AG09309 (cell line): Measurements from ENCODE around the gene UBR4.

Source experiments
- DNase-seq: peaks from one replicate; pipeline ENCODE4 v3.0.0-alpha.2; 2010; ENCODE audit warnings: low read depth
- H3K4me3 ChIP-seq: 2 replicates; pipeline ENCODE4 v1.5.1; 2011; ENCODE audit warnings: mild to moderate bottlenecking, low read depth, low read length, moderate library complexity; ENCODE audit not compliant: control insufficient read depth
- TF ChIP-seq, protein P1 (sequence below): IDR thresholded peaks from 2 replicates; pipeline ENCODE4 v1.5.1; 2011; ENCODE audit warnings: mild to moderate bottlenecking, low read depth, low read length, inconsistent platforms; ENCODE audit not compliant: insufficient read depth, control insufficient read depth; ENCODE audit errors: missing control alignments

UBR4 gene

DNA sequence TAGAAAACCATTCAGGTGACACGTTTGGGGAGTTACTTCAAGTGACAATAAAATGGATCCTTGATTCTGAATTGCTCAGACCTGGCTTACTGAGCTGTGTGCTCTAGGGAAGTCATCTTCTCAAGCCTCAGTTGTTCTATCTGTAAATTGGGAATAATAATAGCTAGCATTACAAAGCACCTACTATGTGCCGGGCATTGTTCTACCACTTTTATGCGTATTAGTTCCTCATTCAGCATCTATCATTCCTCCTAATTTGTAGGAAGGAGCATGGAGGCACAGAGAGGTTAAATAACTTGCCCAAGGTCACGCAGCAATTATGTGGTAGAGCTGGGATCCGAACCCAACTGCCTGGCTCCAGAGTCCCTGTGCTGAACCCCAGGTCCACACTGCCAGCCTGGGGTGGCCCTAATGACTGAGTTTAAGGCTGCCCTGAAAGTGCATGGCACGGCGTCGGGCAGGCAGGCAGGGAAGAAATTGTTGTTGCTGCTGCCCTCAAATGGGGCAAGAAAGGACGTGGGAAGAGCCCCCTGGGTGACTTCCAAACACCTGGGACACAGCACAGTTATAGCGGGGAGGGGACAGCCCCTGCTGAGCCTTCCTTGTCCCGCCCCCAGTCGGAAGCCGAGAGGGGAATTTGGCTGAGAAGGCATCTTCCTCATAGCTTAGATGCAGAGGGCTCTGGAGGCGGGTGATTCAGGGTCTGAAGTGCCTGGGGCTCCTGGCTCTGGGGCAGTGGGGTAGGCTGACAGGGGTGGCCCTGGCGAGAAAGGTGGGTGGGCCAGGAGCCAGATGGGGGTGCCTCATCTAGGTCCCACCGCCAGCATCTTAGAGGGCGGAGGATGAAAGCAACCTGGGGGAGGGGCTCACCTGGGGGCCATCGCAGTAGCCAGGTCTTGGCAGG is 167.1 kb downstream of the UBR4 start:
- TF ChIP-seq, protein P1, sequence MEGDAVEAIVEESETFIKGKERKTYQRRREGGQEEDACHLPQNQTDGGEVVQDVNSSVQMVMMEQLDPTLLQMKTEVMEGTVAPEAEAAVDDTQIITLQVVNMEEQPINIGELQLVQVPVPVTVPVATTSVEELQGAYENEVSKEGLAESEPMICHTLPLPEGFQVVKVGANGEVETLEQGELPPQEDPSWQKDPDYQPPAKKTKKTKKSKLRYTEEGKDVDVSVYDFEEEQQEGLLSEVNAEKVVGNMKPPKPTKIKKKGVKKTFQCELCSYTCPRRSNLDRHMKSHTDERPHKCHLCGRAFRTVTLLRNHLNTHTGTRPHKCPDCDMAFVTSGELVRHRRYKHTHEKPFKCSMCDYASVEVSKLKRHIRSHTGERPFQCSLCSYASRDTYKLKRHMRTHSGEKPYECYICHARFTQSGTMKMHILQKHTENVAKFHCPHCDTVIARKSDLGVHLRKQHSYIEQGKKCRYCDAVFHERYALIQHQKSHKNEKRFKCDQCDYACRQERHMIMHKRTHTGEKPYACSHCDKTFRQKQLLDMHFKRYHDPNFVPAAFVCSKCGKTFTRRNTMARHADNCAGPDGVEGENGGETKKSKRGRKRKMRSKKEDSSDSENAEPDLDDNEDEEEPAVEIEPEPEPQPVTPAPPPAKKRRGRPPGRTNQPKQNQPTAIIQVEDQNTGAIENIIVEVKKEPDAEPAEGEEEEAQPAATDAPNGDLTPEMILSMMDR: no peak
- no peak for DNase-seq

DNA sequence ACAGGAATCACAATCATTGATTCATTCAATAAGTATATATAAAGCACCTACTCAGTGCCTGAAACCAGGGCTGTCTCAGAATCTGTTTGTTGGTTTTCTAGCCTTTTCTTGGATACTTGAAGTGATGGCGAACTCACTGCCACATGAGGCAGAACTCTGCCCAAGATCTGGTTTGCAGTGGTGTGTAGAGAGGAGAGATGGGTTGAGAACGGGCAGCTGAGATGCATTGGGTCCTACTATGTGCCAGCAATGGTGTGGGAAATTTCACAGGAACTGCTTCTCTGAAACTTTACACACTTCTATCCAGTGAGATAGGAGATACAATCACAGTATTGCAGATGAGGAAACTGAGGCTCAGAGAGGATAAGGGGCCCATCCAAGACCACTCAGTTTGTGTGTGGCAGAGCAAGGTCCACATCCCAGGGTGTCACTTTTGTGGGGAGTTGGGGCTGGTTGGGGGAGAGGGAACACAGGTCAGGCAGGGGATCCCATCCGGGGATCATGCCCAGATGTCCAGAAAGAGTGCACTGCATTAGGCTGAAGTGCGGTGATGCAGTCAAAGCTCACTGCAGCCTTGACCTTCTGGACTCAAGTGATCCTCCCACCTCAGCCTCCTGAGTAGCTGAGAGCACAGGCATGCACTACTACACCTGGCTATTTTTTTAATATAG is 169.9 kb downstream of the UBR4 start:
- no peak overlapping the region for H3K4me3 ChIP-seq
- TF ChIP-seq, protein P1: no peak
- no peak for DNase-seq

More for the DNA sequence above, 167.1 kb downstream of the UBR4 start:
- no peak overlapping the region for H3K4me3 ChIP-seq

DNA sequence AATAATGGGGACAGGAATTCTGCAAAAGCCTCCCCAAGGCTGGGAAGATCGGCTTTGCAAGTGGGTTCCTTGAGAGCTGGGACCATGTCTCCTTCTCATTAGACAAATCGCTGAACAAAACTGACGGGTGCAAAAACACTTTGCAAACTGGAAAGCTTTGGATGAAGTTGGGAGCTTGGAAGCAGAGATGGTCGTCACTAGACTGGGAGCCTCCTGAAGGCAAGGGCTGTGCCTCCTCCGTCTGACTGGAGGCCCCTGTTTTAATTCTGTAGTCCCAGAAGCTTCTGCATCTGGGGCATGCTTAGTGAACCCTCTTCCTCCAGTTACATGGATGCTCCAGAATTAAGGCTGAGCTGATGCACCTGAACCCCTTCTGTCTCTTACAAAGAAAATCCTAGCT is 171.3 kb downstream of the UBR4 start:
- TF ChIP-seq, protein P1: no peak
- H3K4me3 ChIP-seq: no peak overlapping the region
- no peak for DNase-seq

DNA sequence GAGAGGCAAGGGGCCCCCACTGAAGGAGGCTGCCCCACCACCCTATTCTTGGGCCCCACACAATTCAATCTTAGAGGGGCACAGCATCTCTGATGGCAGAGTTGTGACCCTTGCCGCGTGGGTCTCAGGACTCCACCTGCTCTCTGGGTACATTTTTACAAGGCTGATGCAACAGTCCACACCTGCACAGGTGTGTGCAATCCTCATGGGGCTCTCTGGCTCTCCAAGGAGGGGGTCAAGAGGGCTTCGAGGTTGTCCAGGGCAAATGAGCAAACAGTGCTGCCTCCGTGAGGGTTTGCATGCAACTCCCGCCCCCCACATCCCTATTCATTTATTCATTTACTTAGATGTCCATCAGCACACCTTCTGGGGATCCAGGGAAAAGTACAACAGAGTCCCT is 172.0 kb downstream of the UBR4 start:
- TF ChIP-seq, protein P1: no peak
- no peak for DNase-seq
- H3K4me3 ChIP-seq: no peak overlapping the region

DNA sequence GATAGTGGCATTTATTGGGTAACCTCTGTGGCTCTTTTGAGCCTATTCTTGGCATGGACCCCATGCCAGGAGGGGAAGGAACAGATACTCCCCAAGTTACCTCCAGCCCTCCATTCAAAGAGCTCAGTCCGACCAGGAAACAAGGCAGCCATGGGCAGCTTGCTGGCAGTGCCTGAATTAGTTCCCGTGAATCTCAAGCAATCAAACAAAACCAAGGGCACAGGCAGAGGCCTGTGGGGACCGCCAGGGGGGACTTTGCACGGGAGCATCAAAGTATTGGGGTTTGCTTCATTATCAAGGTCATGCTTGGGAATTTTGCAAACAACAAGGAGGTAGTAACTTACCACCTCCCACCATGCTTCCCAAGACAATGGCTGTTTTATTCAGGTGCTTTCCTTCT is 172.4 kb downstream of the UBR4 start:
- TF ChIP-seq, protein P1: no peak

DNA sequence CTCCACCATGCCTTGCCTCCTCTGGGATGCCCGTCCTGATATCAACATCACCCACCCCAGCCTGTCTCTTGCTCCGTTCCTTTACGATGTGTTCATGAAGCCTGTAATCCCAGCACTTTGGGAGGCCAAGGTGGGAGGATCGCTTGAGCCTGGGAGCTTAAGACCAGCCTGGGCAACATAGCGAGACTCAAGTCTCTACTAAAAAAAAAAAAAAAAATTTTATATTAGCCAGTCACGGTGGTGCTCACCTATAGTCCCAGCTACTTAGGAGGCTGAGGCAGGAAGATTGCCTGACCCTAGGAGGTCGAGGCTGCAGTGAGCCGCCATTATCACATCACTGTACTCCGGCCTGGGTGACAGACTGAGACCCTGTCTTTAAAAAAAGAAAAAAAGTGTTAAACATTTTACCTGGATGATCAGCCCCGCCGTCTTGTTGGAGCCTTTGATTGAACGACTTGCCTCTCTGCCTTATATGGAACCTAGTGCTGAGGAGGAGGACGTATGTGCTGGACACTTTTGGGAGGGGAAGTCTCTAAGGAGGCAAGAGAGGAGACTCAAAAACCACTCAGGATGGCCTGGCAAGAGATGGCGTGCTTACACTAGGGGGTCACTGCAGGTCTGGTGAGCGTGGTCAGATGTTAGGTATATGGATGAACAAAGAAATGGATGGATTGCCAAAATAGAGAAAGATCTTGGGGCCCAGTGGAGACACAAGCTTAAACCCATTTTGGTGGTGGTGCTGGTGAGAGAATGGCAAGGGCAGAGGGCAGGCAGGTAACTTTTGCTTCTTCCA is 173.1 kb downstream of the UBR4 start:
- H3K4me3 ChIP-seq: no peak overlapping the region
- TF ChIP-seq, protein P1: no peak
- DNase-seq: no peak

More for the DNA sequence above, 172.4 kb downstream of the UBR4 start:
- DNase-seq: no peak
- no peak overlapping the region for H3K4me3 ChIP-seq
